Gastroesophageal sphincter (tissue), 3 donors: ENCODE results near the gene KCNAB1.

Experiments
- POLR2AphosphoS5 ChIP-seq: sonication (generic); formaldehyde crosslinking; IDR thresholded peaks from one replicate; pipeline ENCODE4 v1.6.1; 2017; ENCODE audit warnings: antibody characterized with exemption
- TF ChIP-seq, protein P1 (sequence below), 4 experiments: fragments of 200-600 bp in 2 of 4; fragments of 450-650 bp in 2 of 4; sonication (generic) in 1 of 4; IDR thresholded peaks; one replicate each; pipeline ENCODE4 v1.5.1; 2017 to 2019; ENCODE audit warnings: antibody characterized with exemption in 4 of 4, mild to moderate bottlenecking in 2 of 4, moderate library complexity in 2 of 4

DNA sequence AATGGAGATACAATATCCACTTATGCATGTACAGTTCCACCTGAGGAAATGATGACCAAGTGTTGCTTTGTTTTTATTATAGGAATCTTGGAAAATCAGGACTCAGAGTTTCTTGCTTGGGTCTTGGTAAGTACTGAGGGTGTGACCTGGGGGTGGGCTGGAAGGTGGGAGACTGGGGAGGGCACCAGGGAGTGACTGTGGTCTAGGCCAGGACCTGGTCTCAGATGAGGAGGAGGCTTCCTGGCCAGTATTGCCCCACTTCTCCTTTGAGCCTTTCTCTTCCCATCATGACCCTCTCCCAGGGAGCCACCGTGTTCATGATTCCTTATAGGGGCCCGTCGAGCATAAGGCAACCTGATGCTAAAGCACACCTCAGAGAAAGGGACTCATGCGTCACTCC, 301.2 kb downstream of the KCNAB1 start:
- TF ChIP-seq, protein P1, sequence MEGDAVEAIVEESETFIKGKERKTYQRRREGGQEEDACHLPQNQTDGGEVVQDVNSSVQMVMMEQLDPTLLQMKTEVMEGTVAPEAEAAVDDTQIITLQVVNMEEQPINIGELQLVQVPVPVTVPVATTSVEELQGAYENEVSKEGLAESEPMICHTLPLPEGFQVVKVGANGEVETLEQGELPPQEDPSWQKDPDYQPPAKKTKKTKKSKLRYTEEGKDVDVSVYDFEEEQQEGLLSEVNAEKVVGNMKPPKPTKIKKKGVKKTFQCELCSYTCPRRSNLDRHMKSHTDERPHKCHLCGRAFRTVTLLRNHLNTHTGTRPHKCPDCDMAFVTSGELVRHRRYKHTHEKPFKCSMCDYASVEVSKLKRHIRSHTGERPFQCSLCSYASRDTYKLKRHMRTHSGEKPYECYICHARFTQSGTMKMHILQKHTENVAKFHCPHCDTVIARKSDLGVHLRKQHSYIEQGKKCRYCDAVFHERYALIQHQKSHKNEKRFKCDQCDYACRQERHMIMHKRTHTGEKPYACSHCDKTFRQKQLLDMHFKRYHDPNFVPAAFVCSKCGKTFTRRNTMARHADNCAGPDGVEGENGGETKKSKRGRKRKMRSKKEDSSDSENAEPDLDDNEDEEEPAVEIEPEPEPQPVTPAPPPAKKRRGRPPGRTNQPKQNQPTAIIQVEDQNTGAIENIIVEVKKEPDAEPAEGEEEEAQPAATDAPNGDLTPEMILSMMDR (IDR thresholded peaks at IDR 0.05), result no peak
- no peak for TF ChIP-seq POLR2AphosphoS5
